Endothelial cell of umbilical vein (primary cell): Measurements from ENCODE around the gene FANCE. TPM values are rescaled to one million over a fixed set of nuclear protein-coding genes. Genes with fewer than 3 reads are reported as not detected.

ENCODE experiments used
- BruUV-seq: library from RNA; stranded (reverse); fragments of 400-500 nt; replicated peaks from 2 replicates; lab custom pipeline; 2021; lab: Mats Ljungman, UMichigan
- CTCF ChIA-PET: fragments of 300-600, 350-600 bp; sonication (Branson Sonifier 250); formaldehyde crosslinking; loops from one replicate; lab custom pipeline; 2021; ENCODE audit warnings: antibody characterized with exemption, inconsistent platforms; lab: Charles Lee
- POLR2A ChIA-PET: fragments of 300-600, 350-600 bp; sonication (Branson Sonifier 250); formaldehyde crosslinking; loops from one replicate; lab custom pipeline; 2021; ENCODE audit warnings: antibody characterized with exemption, inconsistent platforms; lab: Charles Lee
- DNase-seq: peaks from one replicate; pipeline ENCODE4 v3.0.0-alpha.2; 2011; ENCODE audit warnings: low read depth, low spot score
- FAIRE-seq: peaks from 2 replicates; lab custom pipeline; 2011; peaks lifted over from hg19 to GRCh38; lab: Jason Lieb, UNC
- H2AFZ ChIP-seq: 2 replicates; pipeline ENCODE4 v1.6.0; 2012; ENCODE audit warnings: low read depth, low read length, control low read depth, inconsistent platforms
- H3K27ac ChIP-seq: 2 replicates; pipeline ENCODE4 v1.5.1; 2011; ENCODE audit warnings: low read depth, mild to moderate bottlenecking, control low read depth, low read length, moderate library complexity; ENCODE audit not compliant: insufficient read depth
- H3K27me3 ChIP-seq, 2 experiments: 2 replicates each; pipeline versions ENCODE4 v1.6.0 to v1.6.1; 2011; ENCODE audit warnings: low read length in 2 of 2, mixed read lengths in 1 of 2; ENCODE audit not compliant: control insufficient read depth in 2 of 2, insufficient read depth in 2 of 2
- H3K36me3 ChIP-seq, 2 experiments: 2 replicates in 1 of 2; 3 replicates in 1 of 2; pipeline ENCODE4 v1.5.1; 2011; ENCODE audit warnings: low read length in 2 of 2, mild to moderate bottlenecking in 1 of 2, moderate library complexity in 1 of 2; ENCODE audit not compliant: control insufficient read depth in 2 of 2, insufficient read depth in 2 of 2; ENCODE audit errors: extremely low read depth in 1 of 2
- H3K4me1 ChIP-seq: 3 replicates; pipeline ENCODE4 v1.5.1; 2011; ENCODE audit warnings: mild to moderate bottlenecking, low read length; ENCODE audit not compliant: control insufficient read depth, insufficient read depth; ENCODE audit errors: extremely low read depth
- H3K4me2 ChIP-seq: 2 replicates; pipeline ENCODE4 v1.6.1; 2011; ENCODE audit warnings: low read length, control low read depth, mixed read lengths; ENCODE audit not compliant: insufficient read depth
- H3K4me3 ChIP-seq, 3 experiments: fragments of 200-600 bp in 1 of 3; sonication (generic), shearing (Covaris generic) in 1 of 3; replicated peaks in 1 of 3; 2 replicates each; pipeline ENCODE4 v1.5.1; 2011 to 2016; ENCODE audit warnings: control low read depth in 3 of 3, low read length in 3 of 3, mild to moderate bottlenecking in 2 of 3, inconsistent platforms in 1 of 3, low read depth in 1 of 3, moderate library complexity in 1 of 3; ENCODE audit not compliant: insufficient read depth in 1 of 3
- H3K79me2 ChIP-seq: 2 replicates; pipeline ENCODE4 v1.6.0; 2012; ENCODE audit warnings: low read length, inconsistent platforms; ENCODE audit not compliant: control insufficient read depth, insufficient read depth
- H3K9ac ChIP-seq: replicated peaks from 2 replicates; pipeline ENCODE3; 2011; ENCODE audit warnings: low read length, control low read depth; ENCODE audit not compliant: insufficient read depth; ENCODE audit errors: extremely low read depth
- H3K9me1 ChIP-seq: replicated peaks from 3 replicates; pipeline ENCODE4 v1.6.0; 2011; ENCODE audit warnings: mild to moderate bottlenecking, low read length; ENCODE audit not compliant: control insufficient read depth, insufficient read depth; ENCODE audit errors: extremely low read depth
- H3K9me3 ChIP-seq: replicated peaks from 2 replicates; pipeline ENCODE4 v1.5.1; 2012; ENCODE audit warnings: low read length, inconsistent platforms; ENCODE audit not compliant: control insufficient read depth, insufficient read depth
- H4K20me1 ChIP-seq: replicated peaks from 2 replicates; pipeline ENCODE3; 2011; ENCODE audit warnings: mild to moderate bottlenecking, low read length; ENCODE audit not compliant: control insufficient read depth, insufficient read depth; ENCODE audit errors: extremely low read depth
- EZH2 ChIP-seq: IDR thresholded peaks from 2 replicates; pipeline ENCODE4 v1.6.1; 2012; ENCODE audit warnings: borderline replicate concordance, low read depth, mild to moderate bottlenecking, moderate library complexity, low read length, inconsistent platforms; ENCODE audit not compliant: severe bottlenecking
- FOS ChIP-seq: IDR thresholded peaks from 2 replicates; pipeline ENCODE4 v1.6.1; 2011; ENCODE audit warnings: mild to moderate bottlenecking, low read length, moderate library complexity, borderline replicate concordance; ENCODE audit not compliant: insufficient read depth
- GATA2 ChIP-seq: IDR thresholded peaks from 2 replicates; pipeline ENCODE4 v1.7.0; 2011; ENCODE audit warnings: low read depth, mild to moderate bottlenecking, moderate library complexity, mixed read lengths, low read length; ENCODE audit not compliant: insufficient read length, insufficient read depth
- JUN ChIP-seq: IDR thresholded peaks from 2 replicates; pipeline ENCODE4 v1.6.1; 2011; ENCODE audit warnings: borderline replicate concordance, low read depth; ENCODE audit not compliant: insufficient read length, insufficient read depth
- MYC ChIP-seq: IDR thresholded peaks from one replicate; pipeline ENCODE4 v1.6.1; 2011; ENCODE audit warnings: mild to moderate bottlenecking, low read depth, low read length
- POLR2A ChIP-seq: IDR thresholded peaks from 2 replicates; pipeline ENCODE4 v1.6.1; 2012; ENCODE audit warnings: low read depth, mild to moderate bottlenecking, control low read depth, low read length
- POLR2AphosphoS5 ChIP-seq: IDR thresholded peaks from 2 replicates; pipeline ENCODE4 v1.6.1; 2012; ENCODE audit warnings: low read depth, mild to moderate bottlenecking, control low read depth, low read length, moderate library complexity; ENCODE audit not compliant: insufficient read depth
- dilution Hi-C: fragments of 300-500 bp; cut with MboI; formaldehyde crosslinking; loops from one replicate; pipeline ENCODE4 v1.15.0; 2019; ENCODE audit warnings: low sequenced_read_pairs; ENCODE audit not compliant: extremely low pct_ligation_motif_present
- intact Hi-C: fragments of 100-400 bp; cut with micrococcal nuclease; formaldehyde crosslinking; loops from one replicate; pipeline ENCODE4 v1.10.0; 2022
- polyA plus RNA-seq, 4 experiments: library from polyadenylated mRNA; depleted of rRNA in 3 of 4; stranded (reverse) in 3 of 4; unstranded in 1 of 4; fragments of >200 nt; gene quantifications; 2 replicates each; pipeline versions ENCODE4 v1.2.1 to v1.2.3, GENCODE V29; 2011 to 2012; ENCODE audit warnings: missing spikeins in 1 of 4
- total RNA-seq: library from RNA; stranded (reverse); gene quantifications from 2 replicates; pipeline ENCODE4 v1.2.3, GENCODE V29; 2021
- TF ChIP-seq, protein P1 (sequence below), 2 donors: IDR thresholded peaks; 1 replicate in 1 of 2; 2 replicates in 1 of 2; pipeline ENCODE4 v1.5.1; 2011; ENCODE audit warnings: low read length in 2 of 2, mild to moderate bottlenecking in 2 of 2, moderate library complexity in 2 of 2, control low read depth in 1 of 2, inconsistent platforms in 1 of 2, low read depth in 1 of 2; ENCODE audit not compliant: insufficient read depth in 1 of 2; ENCODE audit errors: extremely low read depth in 1 of 2
- TF ChIP-seq, protein P2 (sequence below): IDR thresholded peaks from 2 replicates; pipeline ENCODE4 v1.6.1; 2011; ENCODE audit not compliant: insufficient read depth, insufficient read length

Gene FANCE
- total and polyA plus RNA-seq, 2 donors (not counting 3 experiments of a cell fraction or from before 2014, with no cell fraction given): 9.1 to 12.7 TPM

DNA sequence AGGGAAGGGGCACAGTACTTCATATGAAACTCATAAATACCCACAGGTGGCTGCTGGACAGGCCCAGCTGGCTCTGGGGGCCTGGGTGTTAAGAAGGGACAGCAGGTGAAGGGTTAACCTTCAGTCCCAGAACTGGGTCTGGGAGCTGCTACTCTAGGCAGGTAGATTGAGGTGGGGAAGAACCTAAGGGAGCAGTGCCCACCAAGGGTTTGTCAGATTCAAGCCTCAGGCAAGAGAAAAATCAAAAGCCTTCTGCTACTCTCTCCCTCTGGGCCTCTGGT is 21.7 kb downstream of the FANCE start:
- Histone ChIP-seq H3K9me1 (no peaks in the 10 kb centered on the region), H3K4me2 (no peak overlapping the region), H3K79me2 (peaks cover 27% of the 10 kb centered on the region), H3K9ac (no peak overlapping the region), H3K27me3 (no peaks in the 10 kb centered on the region), H3K36me3 (peaks cover 7 to 13% of the 10 kb centered on the region in 2 experiments), H3K27ac (no peak overlapping the region), H3K9me3 (no peaks in the 10 kb centered on the region), H2AFZ (no peak overlapping the region), H4K20me1 (peaks cover 12% of the 10 kb centered on the region), H3K4me3 (no peak overlapping the region), H3K4me1 (peaks cover 21% of the 10 kb centered on the region)
- ChIA-PET POLR2A (interaction anchor here (0.6 to 0.9 kb wide), 3 partner anchors 9 to 441 kb away, joined by 3 read pairs; no protein-coding TSS in a partner anchor), CTCF (no interaction called here)
- no peak for DNase-seq
- no peak for FAIRE-seq
- BruUV-seq: no TSS peak
- dilution Hi-C loops (no loop called here), intact Hi-C loops (no loop called here)
- TF ChIP-seq, protein P1, sequence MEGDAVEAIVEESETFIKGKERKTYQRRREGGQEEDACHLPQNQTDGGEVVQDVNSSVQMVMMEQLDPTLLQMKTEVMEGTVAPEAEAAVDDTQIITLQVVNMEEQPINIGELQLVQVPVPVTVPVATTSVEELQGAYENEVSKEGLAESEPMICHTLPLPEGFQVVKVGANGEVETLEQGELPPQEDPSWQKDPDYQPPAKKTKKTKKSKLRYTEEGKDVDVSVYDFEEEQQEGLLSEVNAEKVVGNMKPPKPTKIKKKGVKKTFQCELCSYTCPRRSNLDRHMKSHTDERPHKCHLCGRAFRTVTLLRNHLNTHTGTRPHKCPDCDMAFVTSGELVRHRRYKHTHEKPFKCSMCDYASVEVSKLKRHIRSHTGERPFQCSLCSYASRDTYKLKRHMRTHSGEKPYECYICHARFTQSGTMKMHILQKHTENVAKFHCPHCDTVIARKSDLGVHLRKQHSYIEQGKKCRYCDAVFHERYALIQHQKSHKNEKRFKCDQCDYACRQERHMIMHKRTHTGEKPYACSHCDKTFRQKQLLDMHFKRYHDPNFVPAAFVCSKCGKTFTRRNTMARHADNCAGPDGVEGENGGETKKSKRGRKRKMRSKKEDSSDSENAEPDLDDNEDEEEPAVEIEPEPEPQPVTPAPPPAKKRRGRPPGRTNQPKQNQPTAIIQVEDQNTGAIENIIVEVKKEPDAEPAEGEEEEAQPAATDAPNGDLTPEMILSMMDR (IDR thresholded peaks at IDR 0.05; ENCODE audit: extremely low read depth in 1 of 2, insufficient read depth in 1 of 2, low read depth in 1 of 2, low read length in 2 of 2): no peak
- no peak for TF ChIP-seq MYC
- no peak for TF ChIP-seq POLR2A
- no peak for TF ChIP-seq FOS
- no peak for TF ChIP-seq EZH2
- TF ChIP-seq, protein P2, sequence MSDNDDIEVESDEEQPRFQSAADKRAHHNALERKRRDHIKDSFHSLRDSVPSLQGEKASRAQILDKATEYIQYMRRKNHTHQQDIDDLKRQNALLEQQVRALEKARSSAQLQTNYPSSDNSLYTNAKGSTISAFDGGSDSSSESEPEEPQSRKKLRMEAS: no peak
- no peak for TF ChIP-seq POLR2AphosphoS5
- TF ChIP-seq JUN: no peak
- TF ChIP-seq GATA2: no peak
